Neutrophil (primary cell): Measurements from ENCODE around the gene FAAP100.

Source experiments
- H3K27ac ChIP-seq: fragments of 200-600 bp; sonication (generic); 2 replicates; pipeline ENCODE4 v1.5.1; 2016; ENCODE audit warnings: mild to moderate bottlenecking, moderate library complexity
- H3K27me3 ChIP-seq: fragments of 200-600 bp; sonication (generic); 2 replicates; pipeline ENCODE4 v1.6.0; 2016; ENCODE audit warnings: mild to moderate bottlenecking
- H3K36me3 ChIP-seq: fragments of 200-600 bp; sonication (generic); 2 replicates; pipeline ENCODE4 v1.5.1; 2017
- H3K4me1 ChIP-seq, 2 experiments: fragments of 200-600 bp in 1 of 2; sonication (generic) in 1 of 2; 1 replicate in 1 of 2; 2 replicates in 1 of 2; pipeline versions ENCODE4 v1.5.1 to v1.6.1; 2013 to 2016; ENCODE audit warnings: low read depth in 1 of 2, low read length in 1 of 2, mild to moderate bottlenecking in 1 of 2, moderate library complexity in 1 of 2; ENCODE audit not compliant: control insufficient read depth in 1 of 2, insufficient read depth in 1 of 2
- H3K4me3 ChIP-seq, 2 experiments: fragments of 200-600 bp in 1 of 2; sonication (generic) in 1 of 2; 1 replicate in 1 of 2; 2 replicates in 1 of 2; pipeline ENCODE4 v1.5.1; 2013 to 2016; ENCODE audit warnings: low read depth in 1 of 2, low read length in 1 of 2, mild to moderate bottlenecking in 1 of 2, moderate library complexity in 1 of 2
- H3K9me3 ChIP-seq: fragments of 200-600 bp; sonication (generic); 2 replicates; pipeline ENCODE4 v1.5.1; 2016
- TF ChIP-seq, protein P1 (sequence below): fragments of 200-600 bp; sonication (generic); IDR thresholded peaks from 2 replicates; pipeline ENCODE4 v1.5.1; 2016; ENCODE audit warnings: antibody characterized with exemption

FAAP100 gene

GRCh38 chr17:81508639-81509206, 43.4 kb downstream of the FAAP100 start:
- Histone ChIP-seq H3K36me3 (peaks cover 41% of the 10 kb centered on the region), H3K4me3 (peak overlapping the region; percentile 88 to 100), H3K27ac (peak overlapping the region; percentile 95), H3K27me3 (peaks cover 6% of the 10 kb centered on the region), H3K4me1 (peaks cover 34 to 45% of the 10 kb centered on the region in 2 experiments), H3K9me3 (no peaks in the 10 kb centered on the region)
- TF ChIP-seq, protein P1, sequence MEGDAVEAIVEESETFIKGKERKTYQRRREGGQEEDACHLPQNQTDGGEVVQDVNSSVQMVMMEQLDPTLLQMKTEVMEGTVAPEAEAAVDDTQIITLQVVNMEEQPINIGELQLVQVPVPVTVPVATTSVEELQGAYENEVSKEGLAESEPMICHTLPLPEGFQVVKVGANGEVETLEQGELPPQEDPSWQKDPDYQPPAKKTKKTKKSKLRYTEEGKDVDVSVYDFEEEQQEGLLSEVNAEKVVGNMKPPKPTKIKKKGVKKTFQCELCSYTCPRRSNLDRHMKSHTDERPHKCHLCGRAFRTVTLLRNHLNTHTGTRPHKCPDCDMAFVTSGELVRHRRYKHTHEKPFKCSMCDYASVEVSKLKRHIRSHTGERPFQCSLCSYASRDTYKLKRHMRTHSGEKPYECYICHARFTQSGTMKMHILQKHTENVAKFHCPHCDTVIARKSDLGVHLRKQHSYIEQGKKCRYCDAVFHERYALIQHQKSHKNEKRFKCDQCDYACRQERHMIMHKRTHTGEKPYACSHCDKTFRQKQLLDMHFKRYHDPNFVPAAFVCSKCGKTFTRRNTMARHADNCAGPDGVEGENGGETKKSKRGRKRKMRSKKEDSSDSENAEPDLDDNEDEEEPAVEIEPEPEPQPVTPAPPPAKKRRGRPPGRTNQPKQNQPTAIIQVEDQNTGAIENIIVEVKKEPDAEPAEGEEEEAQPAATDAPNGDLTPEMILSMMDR, result no peak

DNA sequence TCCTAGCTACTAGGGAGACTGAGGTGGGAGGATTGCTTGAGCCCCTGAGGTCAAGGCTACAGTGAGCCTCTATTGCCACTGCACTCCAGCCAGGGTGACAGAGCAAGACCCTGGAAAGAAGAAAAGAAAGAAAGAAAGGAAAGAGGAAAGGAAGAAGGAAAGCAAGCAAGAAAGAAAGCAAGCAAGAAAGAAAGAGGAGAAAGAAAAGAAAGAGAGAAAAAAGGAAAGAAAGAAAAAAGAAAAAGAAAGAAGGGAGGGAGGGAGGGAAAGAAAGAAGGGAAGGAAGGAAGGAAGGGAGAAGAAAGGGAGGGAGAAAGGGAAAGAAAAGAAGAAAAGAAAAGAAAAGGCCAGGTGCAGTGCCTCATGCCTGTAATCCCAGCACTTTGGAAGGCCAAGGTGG, 48.5 kb downstream of the FAAP100 start:
- Histone ChIP-seq H3K4me1 (peaks cover 2 to 3% of the 10 kb centered on the region in 2 experiments), H3K36me3 (peaks cover 2% of the 10 kb centered on the region), H3K4me3 (no peak overlapping the region), H3K27ac (no peak overlapping the region), H3K27me3 (peaks cover 23% of the 10 kb centered on the region), H3K9me3 (no peaks in the 10 kb centered on the region)
- TF ChIP-seq, protein P1, result no peak

- TF ChIP-seq, protein P1, result no peak
- Histone ChIP-seq H3K4me1 (no peaks in the 10 kb centered on the region), H3K9me3 (no peaks in the 10 kb centered on the region), H3K27me3 (peaks cover 23% of the 10 kb centered on the region), H3K36me3 (no peaks in the 10 kb centered on the region), H3K4me3 (no peak overlapping the region), H3K27ac (no peak overlapping the region)
Measured at GRCh38 chr17:81502471-81503017, 49.6 kb downstream of the FAAP100 start.

- peaks cover 41% of the 10 kb centered on the region for H3K27me3 ChIP-seq
Measured at GRCh38 chr17:81500047-81500446, 52.1 kb downstream of the FAAP100 start.

GRCh38 chr17:81499601-81499970, 52.6 kb downstream of the FAAP100 start:
- Histone ChIP-seq H3K4me1 (no peaks in the 10 kb centered on the region), H3K27me3 (peaks cover 43% of the 10 kb centered on the region), H3K9me3 (no peaks in the 10 kb centered on the region), H3K36me3 (no peaks in the 10 kb centered on the region), H3K4me3 (no peak overlapping the region), H3K27ac (no peak overlapping the region)
- TF ChIP-seq, protein P1, result no peak

More at GRCh38 chr17:81500047-81500446, 52.1 kb downstream of the FAAP100 start:
- H3K4me1 ChIP-seq, result no peaks in the 10 kb centered on the region
- TF ChIP-seq, protein P1, result no peak
- H3K27ac ChIP-seq, result no peak overlapping the region
- no peaks in the 10 kb centered on the region for H3K9me3 ChIP-seq
- H3K4me3 ChIP-seq, result no peak overlapping the region
- no peaks in the 10 kb centered on the region for H3K36me3 ChIP-seq
